IPS-NIHi7 (cell line): ENCODE data around the gene TSPEAR.
"Not testable (repeated sequence)": the region's sequence is repeated elsewhere in the genome, so short reads cannot be mapped to it uniquely, and the experiment has no call there.

Experiments
- DNase-seq: peaks from one replicate; pipeline ENCODE4 v3.0.0; 2012; ENCODE audit warnings: mixed read lengths; ENCODE audit errors: extremely low spot score

Gene TSPEAR

DNA sequence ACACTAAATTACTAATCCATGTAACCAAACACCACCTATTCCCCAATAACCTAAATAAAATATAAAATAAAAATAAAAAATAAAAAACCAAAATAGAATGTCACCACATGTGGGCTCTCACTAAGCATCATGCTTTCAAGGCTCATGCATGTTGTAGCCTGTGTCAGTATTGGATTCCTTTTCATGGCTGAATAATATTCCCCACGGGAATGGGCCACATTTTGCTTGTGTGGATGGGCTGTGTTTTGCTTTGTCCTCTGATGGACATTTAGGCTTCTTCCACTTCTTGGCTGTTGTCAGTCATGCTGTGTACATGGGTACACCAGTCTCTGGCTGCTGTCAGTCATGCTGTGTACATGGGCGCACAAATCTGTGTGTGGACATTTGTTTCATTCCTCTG is 122.3 kb downstream of the TSPEAR start:
- no peak for DNase-seq

DNA sequence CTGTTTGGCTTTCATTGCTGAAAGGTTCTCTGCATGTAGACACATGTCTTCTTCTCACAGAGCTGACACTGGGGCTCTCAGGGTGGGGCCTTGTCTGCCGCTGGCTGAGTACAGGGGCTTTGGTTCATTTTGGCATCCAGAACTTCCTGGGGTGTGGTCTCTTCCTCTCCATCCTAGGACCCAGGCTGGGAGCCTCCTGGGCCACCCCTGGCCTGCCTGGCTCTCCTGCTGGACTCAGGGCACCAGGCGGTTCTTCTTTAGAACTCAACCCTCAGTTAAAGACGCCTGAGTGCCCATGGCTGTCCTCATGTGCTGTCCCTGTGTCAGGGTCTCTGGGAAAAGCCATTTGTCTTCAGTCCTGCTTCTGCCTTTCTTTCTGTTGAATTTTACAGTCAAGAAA is 125.5 kb downstream of the TSPEAR start:
- DNase-seq, result no peak

DNA sequence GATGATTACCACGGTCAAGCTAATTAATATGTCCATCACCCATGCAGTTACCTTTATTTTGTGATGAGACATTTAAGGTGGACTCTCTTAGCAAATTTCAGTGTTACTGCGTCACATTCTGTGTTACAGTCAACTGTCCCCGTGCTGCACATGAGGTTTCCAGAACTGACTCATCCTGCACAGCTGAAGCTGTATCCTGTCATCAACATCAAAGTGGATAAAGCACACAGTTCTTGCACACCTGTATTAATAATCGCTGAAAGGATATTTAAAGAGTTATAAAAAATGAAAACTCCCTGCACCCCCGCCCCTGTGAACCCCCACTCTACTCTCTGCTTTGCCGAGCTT is 127.6 kb downstream of the TSPEAR start:
- no peak for DNase-seq

DNA sequence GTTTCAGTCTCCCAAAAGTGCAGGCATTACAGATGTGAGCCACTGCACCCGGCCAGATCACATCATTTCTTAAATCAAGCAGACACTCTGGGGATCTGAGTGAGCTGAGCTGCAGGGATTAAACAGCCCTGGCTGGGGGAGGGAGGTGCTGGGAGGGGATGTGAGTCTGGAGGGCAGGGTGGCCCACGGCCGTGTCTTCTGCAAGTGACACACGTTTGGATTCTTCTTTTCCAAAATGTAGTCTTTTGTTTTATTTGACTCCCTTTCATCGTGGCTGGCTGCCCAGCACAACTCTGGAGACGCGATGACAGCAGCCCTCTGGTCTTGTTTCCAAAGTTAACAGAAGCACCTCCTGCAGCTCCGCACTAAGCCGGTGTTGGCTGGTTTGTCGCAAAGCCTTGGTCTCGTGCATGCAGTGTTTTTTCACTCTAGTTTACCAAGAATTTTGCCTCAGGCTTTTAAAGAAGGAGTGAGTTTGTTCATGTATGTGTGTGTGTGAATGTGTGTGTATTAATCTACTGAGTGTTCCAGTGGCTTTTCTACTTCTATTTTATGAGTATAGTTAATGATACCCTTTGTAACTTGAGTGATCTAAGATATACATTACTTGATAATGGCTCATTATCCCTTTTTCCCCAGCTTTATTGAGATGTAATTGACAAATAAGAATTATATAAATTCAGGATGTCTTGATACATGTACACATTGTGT is 128.1 kb downstream of the TSPEAR start:
- no peak for DNase-seq

DNA sequence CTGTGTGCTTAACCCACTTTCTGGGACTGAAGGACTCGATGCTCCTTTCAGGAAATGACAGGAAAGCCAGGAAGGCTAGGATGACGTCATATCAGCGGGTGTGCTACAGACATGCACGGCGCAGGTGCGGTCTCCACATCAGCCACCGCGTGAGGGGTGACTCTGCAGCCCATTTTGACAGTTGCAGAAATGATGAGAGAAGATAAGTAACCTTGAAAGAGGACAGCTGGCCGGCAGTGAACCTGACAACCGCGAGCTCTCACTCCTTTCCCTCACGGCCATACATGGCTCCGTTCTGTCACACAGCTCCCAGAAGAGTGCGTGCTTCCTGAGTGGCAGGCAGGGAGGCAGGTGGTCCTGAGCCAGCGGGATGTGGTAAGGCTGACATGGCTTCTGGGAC is 129.3 kb downstream of the TSPEAR start:
- no peak for DNase-seq

DNA sequence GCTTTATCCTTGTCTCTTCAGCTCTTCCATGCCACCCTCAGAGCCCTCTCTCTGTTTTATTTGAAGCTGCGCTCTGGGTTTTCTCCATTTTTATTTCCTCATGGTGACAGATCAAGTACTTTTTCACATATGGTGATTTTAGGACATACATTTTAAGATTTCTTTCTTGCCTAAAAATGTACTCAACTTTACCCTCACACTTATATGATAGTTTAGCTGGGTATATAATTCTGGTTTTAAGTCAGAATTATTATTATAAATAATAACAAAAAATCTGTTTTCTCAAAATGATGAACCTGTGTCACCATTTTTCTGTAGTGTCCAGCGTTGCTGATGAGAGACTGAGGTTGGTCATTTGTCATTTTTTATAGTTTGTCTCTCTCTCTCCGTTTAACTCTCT is 130.2 kb downstream of the TSPEAR start:
- no peak for DNase-seq

DNA sequence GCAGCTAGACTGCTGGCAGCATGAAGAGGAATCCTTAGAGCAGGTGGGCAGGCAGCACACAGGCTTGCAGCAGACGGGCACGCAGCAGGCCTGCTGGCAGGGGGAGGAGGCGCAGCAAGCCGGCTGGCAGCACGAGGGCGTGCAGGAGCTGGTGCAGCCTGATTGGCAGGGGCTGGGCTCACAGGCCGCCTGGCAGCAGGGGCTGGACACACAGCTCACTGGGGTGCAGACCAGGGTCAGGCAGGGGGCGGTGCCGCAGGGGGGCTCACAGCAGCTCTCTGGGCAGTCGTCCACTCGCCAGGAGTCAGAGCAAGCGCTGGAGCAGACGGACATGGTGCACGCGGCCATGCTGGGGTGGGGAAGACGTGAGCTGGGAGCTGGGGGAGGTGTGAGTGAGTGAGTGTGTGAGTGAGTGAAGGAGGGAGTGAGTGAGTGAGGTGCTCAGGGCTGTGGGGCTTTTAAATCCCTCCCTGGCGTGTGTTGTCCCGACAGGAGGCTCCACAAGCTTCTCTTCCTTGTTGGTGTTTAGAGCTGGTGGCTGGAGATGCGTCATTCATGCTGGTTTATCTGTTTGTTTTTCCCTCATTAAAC is 131.0 kb downstream of the TSPEAR start, which contains the start of gene KRTAP10-5:
KRTAP10-5 (minus strand) TSS at position 374 of the 591 bp plus-strand sequence; CDS start at position 348, 26 bp downstream.
- not testable (repeated sequence) for DNase-seq

DNA sequence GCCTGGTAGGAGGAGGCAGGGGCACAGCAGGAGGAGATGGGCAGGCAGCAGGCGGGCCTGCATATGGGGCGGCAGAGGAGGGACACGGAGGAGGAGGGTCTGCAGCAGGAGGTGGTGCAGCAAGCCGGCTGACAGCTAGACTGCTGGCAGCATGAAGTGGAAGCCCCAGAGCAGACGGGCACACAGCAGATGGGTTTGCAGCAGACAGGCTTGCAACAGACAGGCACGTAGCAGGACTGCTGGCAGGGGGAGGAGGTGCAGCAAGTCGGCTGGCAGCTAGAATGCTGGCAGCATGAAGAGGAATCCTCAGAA is 131.6 kb downstream of the TSPEAR start:
- no peak for DNase-seq

DNA sequence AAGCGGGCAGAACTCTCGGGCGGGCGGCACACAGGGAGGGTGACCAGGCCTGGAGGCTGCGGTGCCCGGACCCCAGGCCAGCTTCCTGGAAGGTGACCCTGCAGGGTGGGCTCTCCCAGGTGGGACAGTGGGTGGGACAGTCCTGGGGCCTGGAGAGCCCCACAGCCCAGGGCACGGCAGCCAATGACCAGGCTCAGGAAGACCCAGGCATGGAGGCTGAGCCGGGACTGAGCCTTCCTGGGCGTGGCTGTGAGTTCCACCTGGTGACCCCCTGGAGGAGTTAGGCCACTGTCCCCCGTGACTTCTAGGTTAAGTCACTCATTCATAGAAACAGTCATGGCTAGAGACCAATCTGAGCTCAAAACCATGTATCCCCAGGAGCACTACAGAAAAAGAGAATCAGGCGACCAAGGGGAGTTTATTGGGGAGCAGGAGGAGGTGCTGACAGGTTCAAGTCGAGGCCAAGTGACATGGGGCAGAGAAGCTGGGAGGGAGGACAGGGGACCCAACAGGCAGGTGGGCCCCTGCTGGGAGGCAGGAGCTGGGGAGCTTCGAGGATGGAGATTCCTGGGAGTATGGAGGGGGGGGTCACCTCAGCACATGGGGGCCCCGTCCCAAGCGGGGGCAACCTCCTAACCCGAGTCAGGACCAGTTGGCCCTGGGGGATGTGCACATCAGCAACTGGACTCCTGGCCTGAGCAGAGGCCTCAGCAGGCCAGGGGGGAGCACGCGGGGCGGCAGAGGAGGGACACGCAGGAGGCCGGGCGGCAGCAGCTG is 132.1 kb downstream of the TSPEAR start:
- DNase-seq, result no peak

DNA sequence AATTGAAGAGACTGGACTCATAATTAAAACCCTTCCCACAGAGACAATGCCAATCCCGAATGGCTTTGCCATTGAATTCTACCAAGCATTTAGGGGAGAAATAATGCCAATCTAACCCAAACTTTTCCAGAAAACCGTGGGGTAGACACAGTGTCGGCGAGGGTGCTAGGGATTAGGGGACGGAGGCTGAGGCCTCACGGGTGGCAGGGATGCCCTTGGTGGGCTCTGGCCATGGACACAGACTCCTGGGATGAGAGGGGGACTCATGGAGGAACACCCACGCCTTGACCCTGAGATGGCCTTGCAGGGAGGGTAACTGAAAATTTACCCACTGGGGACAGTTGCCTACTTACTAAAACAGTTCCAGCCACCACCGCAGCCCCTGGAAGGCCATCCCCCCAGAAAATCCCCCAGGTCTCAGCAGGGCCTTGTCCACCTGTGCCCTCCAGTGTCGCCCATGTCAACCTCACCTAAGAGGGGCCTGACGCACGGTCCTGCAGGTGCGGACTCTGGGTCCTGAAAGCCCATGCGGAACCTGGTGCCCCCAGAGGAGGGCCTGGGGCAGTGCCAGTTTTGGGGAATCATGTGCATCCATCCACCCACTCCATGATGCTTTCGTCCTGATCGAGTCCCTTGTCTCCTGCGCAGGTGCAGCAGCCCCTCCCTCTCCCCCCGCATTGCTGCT is 132.9 kb downstream of the TSPEAR start:
- no peak for DNase-seq

DNA sequence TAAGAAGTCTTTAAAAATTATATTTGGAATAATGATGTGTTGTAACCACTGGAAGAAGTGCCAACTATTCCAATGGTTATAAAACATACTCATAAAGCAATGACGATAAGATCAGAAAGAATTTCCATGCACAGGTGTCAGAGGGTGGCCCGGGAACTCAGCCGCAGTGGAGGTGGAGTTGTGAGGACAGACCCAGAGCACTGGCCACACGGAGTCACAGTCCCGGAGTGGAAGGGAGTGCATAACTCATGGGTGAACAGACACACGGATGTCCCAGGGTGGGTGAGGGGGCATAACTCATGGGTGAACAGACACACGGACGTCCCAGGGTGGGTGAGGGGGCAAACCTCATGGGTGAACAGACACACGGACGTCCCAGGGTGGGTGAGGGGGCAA is 135.3 kb downstream of the TSPEAR start:
- DNase-seq, result no peak

DNA sequence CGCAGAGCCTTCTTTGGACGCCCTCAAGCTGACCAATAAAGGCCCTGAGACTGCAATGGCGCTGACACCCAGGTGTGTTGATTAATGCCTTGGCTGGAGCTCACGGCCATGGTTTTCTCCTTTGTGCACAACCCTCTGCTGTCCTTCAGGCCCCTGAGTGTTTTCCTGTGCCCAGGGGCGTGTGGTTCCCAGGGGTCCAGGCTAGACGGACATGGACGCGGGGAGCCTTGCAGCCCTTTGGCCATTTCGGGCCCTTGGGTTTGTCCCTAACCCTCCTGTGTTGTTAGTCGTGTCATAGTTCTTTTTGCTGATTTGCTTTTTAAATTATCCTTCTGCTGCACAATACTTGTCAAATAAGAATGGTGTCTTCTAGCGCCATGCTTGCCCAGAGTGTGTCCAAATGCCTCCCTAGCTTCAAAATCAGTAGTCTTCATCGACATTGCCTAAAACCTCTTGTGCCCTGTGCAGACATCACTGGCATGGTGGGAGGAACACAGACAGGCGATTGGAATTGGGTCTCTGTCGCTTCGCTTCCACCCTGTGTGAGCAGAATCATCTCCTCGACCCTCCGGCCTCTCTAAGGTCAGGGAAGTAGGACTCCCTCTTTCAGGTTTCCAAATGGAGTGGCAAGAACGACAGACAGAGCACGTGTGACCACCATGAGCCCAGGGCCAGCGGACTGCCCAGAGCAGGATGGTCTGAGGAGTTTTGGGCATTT is 135.9 kb downstream of the TSPEAR start:
- DNase-seq, result no peak

DNA sequence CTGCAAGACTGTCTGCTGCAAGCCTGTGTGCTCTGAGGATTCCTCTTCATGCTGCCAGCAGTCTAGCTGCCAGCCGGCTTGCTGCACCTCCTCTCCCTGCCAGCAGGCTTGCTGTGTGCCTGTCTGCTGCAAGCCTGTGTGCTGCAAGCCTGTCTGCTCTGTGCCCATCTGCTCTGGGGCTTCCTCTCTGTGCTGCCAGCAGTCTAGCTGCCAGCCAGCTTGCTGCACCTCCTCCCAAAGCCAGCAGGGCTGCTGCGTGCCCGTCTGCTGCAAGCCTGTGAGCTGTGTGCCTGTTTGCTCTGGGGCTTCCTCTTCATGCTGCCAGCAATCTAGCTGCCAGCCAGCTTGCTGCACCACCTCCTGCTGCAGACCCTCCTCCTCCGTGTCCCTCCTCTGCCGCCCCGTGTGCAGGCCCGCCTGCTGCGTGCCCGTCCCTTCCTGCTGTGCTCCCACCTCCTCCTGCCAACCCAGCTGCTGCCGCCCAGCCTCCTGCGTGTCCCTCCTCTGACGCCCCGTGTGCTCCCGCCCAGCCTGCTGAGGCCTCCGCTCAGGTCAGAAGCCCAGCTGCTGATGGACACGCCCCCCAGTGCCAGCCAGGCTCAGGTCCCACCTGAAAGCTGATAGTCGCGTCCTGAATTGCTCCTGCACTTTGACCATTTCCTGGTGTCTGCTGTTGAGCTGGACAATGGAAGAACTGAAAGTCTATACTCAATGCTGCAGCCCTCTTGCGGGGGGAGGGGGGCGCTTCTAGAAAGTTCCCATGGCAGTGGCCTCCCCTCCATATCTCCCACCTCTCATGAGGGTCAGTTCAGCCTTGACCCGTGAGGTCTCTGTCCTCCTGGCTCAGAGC is 136.7 kb downstream of the TSPEAR start:
- no peak for DNase-seq

DNA sequence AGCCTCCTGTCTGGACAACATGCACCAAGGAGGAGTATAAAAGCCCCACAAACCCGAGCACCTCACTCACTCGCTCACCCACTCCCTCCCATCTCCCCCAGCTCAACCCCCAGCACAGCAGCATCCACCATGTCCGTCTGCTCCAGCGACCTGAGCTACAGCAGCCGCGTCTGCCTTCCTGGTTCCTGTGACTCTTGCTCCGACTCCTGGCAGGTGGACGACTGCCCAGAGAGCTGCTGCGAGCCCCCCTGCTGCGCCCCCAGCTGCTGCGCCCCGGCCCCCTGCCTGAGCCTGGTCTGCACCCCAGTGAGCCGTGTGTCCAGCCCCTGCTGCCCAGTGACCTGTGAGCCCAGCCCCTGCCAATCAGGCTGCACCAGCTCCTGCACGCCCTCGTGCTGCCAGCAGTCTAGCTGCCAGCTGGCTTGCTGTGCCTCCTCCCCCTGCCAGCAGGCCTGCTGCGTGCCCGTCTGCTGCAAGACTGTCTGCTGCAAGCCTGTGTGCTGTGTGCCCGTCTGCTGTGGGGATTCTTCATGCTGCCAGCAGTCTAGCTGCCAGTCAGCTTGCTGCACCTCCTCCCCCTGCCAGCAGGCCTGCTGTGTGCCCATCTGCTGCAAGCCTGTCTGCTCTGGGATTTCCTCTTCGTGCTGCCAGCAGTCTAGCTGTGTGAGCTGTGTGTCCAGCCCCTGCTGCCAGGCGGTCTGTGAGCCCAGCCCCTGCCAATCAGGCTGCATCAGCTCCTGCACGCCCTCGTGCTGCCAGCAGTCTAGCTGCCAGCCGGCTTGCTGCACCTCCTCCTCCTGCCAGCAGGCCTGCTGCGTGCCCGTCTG is 137.5 kb downstream of the TSPEAR start, which contains the start of gene KRTAP10-4:
KRTAP10-4 (plus strand) TSS at position 100 of the 827 bp plus-strand sequence; CDS start at position 130, 30 bp downstream.
- DNase-seq, result not testable (repeated sequence)

DNA sequence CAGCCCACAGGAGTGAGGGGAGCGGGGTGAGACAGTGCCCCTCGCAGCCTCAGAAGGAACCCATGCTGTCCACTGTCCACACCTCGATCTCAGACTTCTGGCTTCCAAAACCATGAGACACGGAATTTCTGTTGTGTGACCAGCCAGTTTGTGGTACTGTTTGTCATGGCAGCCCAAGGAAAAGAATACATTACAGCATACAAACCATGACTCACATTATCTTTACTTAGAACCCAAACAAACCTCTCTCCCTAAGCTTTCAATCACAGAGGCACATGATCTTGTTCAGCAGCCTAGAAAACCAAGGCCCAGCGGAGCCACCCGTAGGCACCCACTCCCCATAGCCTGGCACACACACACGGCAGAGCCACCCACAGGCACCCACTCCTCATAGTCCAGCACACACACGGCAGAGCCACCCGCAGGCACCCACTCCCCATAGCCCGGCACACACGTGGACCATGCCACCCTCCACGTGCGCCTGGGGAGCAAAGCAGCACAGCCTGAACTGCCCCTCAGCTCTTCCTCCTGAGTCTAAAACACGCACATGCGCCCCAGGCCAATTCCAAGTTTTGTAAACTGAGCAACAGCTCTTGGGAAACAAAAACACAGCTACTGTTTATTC is 138.3 kb downstream of the TSPEAR start:
- DNase-seq, result no peak

DNA sequence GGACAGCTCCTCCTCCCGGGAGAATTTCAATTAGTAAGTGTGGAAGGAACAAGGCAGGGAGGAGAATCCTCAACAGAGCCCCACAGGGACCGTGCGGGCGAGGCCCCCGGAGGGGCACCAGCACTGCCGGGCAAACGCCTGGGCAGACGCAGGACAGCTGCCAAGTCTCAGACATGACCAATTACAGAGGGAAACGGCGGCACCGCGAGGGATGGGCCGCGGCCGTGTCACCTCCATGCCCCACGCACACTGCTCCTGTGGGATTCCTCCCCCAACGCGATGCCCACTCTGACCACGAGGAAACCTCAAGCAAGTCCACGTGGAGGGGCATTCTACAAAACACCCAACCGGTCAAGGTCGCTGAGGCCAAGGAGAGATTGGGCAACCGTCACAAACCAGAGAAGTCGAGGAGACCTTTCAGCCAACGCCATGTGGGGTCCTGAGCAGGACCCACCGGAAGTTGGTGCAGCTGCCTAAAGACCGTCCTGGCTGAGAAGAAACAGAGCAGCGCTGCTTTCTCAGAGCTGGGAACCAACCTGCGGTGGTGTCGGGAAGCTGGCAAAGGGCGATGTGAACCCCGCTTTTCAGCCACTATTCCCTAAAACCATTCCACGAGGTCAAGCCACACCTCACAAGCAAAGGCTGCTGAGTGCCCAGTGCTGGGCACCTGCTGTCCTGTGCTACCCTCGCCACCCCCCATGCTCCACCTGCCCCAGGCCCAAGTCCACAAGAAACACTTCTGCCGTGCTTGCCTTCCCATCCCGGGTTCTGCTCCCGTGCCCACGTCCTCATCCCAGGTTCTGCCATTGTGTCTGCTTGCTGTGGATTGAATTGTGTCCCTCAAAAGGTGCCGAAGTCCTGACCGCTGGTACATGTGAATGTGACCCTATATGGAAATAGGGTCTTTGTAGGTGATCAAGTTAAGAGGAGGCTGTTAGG is 139.3 kb downstream of the TSPEAR start:
- no peak for DNase-seq

DNA sequence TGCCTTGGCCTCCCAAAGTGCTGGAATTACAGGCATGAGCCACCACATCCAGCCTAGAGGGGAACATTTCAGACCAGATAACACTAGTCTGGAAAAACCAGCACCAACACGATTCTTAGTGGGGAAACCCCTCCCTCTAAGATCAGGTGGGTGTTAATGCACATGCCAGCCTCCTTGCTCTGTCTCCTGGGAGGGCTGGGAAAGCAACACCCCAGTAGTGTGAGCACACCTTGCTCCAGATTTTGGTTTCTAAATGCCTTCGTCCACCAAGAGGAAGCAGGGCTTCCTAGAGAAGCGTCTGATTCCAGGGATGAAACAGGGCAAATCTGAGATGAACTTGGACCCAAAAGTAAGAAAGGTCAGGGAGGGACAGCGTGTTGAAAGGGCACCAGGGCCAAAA is 140.1 kb downstream of the TSPEAR start:
- DNase-seq, result no peak

DNA sequence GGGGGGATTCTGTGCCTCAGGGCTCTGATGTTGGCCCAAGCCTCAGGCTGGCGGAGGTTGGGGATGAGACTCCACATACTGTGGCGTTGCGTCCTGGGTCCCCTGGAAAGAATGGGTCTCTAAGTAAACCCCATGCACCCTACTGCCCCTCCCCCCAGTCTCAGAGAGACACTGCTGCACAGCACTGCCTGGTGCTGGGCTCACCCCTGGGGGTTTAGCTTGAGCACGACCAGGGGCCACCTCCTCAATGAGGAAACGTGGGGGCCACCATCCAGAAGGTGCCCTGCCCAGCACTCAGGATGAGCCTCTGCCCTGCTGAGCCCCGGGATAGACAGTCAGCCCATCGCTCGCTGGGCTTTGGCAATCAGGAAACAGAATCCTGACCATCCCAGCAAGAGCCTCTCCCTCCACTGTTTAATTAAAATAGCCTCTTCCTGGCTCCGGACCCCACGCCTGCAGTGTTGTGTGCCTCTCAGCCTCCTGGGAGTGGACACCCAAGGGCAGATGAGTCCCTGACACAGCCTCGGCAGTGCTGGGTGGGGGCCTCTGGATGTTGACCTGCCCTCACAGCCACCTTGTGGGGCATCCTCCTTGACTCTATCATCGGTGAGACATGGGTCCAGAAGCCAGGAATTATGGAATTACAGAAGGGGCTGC is 141.4 kb downstream of the TSPEAR start:
- no peak for DNase-seq
